ENCODE measurements around the gene HTR1A.

DNA sequence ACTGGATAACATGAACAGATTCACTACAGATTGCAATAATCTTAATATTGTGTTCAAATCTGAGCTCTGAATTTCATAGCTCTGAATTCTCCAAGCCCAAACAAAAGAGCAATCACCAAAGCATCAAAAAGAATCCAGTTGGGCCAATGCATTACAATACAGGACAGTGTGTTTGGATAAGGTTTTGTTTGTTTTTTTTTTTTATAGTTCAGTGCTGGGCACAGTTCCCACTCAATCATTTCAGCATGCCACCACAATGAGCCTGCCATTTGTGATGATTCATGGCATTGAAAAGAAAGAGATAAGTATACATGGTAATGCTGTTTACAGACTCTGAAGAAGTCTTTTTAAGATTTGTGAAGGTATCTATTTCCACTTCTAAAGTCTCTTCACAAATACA is 1.7 kb upstream of the HTR1A start:
- TF ChIP-seq CTCF (IDR thresholded peaks at IDR 0.05) (no peak), POLR2A (IDR thresholded peaks at IDR 0.05) (no peak)

Measured in thyroid gland (tissue), 4 donors.